Embryonic facial prominence (tissue), 1 donor: Measurements from ENCODE around the gene DMTF1.
"Not testable (repeated sequence)": the region's sequence is repeated elsewhere in the genome, so short reads cannot be mapped to it uniquely, and the experiment has no call there.

ENCODE experiments used
- DNase-seq: peaks from one replicate; pipeline ENCODE4 v3.0.0-alpha.2; 2016; ENCODE audit errors: extremely low spot score

DMTF1 gene

DNA sequence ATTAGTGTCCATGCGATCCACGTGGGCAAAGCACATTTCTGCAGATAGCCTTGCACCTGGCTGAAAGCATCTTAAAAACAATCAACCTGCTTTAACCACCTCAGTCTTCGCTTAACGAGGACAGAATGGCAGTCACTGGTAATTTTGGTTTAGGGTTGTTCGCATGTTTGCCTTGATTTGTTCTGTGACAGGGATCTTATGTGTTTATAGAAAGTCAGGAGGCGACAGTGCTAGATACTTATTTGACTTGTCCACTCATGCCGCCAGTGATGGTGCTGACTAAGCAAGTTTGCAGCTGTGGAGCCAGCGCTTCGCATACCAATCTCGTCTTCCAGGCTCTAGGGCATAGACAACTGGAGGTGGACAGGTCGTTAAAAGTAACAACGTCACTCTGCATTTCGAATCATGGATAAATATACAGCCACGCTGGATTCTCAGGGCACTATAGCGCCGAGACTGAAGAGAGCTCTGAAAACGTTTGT is 68.5 kb downstream of the DMTF1 start:
- DNase-seq = no peak

DNA sequence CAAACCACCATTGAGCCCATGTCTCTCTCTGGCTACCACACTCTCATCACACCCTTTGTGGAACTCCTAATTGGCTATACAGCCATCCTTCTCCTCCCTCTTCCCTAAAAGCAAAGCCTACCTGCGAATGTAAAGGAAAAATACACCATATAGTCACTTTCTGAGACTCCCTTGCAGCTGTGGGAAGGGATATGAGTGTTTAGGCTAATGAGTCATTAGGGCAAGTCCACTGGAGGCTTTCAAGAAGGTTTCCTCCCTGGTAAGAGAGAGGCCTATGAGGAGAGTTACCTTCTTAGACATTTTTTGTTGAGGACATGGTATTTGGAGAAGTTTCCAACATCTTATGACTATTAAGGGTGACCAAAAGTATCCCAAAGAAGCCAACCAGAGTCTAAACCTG is 71.4 kb downstream of the DMTF1 start:
- no peak for DNase-seq

DNA sequence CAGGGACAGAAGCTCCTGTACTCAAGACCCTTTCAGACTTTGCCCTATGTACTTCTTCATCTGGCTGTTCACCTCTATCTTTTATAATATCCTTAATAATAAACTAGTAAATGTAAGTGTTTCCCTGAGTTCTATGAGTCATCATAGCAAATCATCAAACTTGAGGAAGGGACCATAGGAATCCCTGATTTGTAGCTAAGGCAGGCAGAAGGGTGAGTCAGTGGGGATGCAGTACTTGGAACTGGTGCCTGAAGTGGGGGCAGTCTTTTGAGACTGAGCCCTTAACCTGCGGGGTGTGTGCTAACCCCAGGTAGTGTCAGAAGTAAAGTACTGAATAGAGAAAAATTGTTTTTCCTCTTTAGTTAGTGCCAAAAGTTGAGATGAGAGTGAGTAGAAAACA is 73.4 kb downstream of the DMTF1 start:
- DNase-seq = no peak

DNA sequence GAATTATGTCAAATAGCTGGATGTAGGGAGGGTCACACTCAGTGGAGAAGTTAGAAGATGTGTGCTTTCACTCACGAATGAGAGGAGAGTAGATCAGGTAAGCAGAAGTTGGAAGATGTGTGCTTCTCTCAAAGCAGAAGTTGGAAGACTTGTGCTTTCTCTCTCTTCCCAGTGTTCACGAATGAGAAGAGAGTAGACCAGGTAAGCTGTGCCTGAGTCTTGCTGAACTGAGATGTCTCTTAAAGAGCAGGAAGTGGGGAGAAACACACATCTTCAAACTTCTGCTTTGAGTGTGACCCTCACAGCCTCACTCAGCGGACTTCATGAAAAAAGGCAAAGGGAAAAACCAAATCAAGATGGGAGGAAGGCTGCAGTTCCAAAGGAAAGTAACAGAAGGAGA is 74.2 kb downstream of the DMTF1 start:
- DNase-seq = no peak

DNA sequence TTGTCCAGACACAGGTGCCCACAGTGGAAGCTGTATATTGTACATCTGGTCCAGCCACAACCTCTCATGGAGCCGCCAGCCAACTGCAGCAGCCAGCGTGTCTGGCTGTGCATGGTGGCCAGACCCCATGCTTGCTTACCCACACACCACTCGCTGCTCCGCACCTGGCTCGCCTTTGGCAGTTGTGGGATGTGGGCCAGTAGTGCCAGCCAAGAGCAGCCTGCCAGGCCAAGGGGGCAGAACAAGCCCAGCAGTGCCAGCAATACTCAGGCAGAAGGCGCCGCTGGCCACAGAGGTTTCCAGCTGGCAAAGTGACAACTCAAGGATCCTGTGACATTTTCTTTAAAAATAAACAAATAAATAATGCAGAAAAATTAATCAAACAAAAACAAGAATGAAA is 79.0 kb downstream of the DMTF1 start:
- no peak for DNase-seq

DNA sequence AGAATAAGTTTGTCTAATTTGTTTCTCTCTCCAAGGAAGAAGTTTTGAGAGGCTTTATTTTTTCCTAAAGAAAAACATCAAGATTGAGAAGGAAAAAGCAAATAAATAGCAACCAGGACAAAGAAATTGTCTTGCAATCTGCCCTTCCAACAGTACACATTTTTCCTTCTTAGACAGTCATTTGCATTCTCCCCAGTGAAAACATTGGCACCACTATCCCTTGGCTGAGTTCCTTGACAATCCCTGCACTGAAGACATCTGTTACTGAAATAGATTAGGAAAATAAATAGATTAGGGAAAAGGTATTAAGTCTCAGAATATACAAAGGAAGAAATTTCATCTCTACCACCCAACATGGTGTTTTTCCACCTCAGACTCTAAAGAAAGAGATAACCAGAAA is 79.5 kb downstream of the DMTF1 start:
- no peak for DNase-seq

DNA sequence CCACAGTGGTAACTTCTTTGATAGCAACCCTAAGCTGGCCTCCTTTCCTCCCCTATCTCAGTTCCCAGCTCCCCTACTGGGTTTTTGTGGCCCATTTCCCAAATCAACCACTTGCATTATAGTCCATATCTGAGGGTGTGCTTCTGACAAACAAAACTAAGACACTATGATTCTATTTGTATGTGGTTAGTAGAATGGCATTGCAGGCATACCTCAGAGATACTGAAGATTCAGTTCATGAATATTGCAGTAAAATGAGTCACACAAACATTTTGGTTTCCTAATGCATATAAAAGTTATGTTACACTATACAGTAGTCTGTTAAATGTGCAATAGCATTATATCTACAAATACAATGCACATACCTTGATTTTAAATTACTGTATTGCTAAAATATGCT is 82.7 kb downstream of the DMTF1 start:
- DNase-seq = no peak

DNA sequence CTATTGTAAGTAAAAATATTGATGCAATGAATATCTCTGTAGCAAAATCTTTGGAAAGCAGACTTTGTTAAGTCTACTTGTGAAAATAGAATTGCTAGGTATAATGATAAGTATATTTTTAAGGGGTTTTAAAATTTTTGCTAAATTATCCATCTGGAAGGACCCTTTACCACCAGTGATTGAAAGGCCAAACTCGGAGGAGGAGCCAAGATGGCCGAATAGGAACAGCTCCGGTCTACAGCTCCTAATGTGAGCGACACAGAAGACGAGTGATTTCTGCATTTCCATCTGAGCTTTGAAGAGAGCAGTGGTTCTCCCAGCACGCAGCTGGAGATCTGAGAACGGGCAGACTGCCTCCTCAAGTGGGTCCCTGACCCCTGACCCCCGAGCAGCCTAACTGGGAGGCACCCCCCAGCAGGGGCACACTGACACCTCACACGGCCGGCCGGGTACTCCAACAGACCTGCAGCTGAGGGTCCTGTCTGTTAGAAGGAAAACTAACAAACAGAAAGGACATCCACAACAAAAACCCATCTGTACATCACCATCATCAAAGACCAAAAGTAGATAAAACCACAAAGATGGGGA is 86.3 kb downstream of the DMTF1 start:
- DNase-seq = not testable (repeated sequence)

DNA sequence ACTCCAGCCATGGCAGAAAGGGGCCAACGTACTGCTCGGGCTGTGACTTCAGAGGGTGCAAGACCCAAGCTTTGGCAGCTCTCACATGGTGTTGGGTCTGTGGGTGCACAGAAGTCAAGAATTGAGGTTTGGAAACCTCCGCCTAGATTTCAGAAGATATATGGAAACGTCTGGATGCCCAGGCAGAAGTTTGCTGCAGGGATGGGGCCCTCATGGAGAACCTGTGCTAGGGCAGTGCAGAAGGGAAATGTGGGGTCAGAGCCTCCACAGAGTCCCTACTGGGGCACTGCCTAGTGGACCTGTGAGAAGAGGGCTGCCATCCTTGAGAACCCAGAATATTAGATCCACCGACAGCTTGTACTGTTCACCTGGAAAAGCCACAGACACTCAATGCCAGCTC is 93.4 kb downstream of the DMTF1 start:
- DNase-seq = not testable (repeated sequence)
